Epidermal melanocyte (primary cell): ENCODE results near the gene YY1.
"Not testable (repeated sequence)": the region's sequence is repeated elsewhere in the genome, so short reads cannot be mapped to it uniquely, and the experiment has no call there.

Source experiments
- DNase-seq: peaks from one replicate; pipeline ENCODE4 v3.0.0; 2011; ENCODE audit warnings: low spot score; ENCODE audit not compliant: insufficient read length

The YY1 gene

DNA sequence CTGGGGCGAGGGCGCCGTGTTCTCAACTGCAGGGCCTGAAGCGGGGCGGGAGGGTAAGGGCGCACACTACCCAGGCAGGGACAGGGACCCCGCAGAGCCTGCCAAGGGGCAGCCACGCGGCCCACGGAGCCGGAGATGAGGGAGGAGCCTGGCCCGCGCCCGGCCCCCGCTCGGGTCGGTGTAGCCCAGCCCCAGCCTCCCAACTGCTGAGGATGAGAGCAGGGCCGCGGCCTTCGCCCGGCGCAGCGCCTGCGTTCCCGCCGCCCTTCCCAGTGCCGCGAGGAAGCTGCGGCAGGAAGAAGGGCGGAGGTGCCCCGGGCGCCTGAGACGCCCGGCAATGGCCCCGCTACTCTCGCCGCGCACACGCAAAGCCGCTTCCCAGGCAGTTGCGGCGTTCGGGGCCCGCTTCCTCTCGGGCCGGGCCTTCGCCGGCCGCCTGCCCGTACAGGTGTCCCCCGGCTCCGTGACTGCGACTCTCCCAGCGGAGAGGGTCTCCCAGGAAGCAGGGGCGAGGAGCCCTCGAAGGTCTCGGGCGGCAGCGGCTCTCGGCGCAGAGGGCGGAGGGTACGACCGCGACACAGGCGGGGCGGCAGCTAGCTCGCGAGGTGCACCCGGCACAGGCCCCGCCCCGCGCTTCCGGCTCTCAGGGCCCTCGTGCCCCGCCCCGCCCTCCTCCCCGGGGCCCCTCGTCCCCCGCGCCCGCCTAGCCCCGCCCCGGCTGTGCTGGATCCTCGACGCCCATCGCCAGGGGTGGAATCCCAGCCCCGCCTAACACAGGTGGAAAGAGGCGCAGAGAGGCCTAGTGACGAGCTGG, 24.8 kb upstream of the YY1 start:
- DNase-seq = peak; percentile 86

DNA sequence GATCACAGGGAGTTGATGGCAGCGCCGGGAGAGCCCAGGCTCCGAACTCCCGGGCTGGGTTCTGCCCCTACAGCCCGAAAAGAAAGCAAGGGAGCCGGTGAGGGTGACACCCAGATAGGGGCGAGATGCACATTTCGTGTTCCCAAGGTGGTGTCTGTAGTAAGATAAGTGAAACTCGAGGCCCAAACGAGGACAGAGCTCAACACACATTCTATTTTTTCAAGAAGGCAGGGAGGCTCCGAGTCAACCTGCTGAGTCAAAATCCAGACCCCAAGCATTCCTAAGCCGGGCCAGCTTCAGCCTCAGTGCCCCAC, 24.2 kb upstream of the YY1 start:
- no peak for DNase-seq

DNA sequence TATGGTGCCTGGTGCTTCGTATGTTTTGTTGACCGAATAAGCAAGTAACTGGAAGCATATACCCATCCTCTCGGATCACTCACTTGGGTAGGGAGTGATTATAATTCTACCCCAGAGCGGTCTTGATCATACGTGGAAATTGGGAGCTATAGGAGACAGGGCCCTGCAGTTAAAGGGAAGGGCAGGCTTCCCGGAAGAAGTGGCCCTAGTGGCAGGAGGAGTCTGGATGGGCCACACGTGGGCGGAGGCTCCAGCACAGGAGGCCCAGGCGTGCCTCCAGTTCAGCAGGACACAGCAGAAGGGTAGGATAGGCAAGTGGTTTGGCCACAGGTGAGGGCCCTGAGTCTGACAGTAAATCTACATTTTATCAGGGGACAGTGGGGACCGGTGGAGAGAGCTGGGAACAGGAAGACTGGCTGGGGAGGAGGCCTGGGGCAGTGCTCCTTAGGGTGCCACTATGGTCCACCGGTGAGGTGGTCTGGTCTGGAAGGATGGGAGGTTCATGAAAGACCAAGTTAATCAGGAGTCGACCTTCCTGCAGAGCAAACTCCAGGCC, 23.5 kb upstream of the YY1 start:
- no peak for DNase-seq

DNA sequence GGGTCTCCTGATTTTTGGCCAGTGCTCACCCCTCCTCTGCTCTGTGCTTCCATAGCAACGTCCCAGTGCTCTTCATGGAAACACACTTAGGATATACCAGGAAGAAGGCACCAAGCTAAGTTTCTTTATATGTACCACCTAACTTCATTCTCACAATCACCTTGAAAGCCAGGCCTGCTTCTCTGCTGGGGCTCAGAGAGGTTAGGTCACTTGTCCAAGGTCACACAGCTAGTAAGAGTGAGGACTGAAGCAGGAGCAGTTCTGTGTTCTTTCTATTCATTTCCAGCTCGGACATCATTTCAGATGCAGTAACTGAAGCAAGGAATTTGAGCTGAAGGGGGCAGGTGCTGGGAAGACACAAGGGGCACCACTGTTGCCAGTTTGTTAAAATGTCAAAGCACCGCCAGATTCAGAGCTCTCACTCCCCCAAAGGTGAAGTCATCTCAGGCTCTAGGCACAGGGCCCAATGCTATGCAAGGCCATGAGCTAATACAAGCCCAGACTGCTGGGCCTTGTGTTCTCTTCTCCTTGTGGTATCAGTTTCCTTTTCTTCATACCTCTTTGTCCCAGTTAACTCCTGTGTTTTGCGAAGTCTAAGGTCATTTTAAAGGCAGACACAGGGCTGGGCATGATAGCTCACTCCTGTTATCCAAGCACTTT, 19.7 kb upstream of the YY1 start:
- DNase-seq = no peak

DNA sequence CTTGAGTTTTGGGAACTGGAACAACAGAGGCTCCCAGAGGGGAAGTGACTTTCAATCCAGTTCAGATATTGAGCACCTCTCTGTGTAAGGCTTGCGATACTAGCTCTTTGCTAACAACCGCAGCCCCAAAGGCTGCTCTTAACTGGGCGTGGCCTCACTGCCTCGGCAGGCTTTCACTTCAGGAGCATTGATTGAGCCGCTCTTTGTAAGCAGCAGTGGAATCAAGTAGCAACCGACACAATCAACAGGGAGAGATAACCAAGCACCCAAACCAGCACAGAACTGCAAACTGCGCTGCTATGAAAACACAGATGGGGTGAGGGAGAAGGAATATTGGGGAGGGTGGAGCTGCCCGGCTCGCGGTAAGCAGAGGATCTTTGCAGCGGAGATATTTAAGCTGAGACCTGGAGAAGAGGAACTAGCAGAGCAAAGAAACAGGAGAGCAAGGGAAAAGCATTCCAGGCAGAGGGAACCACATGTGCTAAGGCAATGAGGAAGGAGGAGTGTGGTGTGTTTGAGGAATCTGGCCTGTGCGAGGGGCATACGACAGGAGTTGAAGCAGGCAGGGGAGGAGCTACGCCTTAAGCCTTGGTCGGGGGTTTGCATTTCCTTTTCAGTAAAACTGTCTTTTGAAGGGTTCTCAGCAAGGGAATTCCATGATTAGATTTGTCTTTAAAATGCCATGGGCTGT, 17.3 kb upstream of the YY1 start:
- no peak for DNase-seq

DNA sequence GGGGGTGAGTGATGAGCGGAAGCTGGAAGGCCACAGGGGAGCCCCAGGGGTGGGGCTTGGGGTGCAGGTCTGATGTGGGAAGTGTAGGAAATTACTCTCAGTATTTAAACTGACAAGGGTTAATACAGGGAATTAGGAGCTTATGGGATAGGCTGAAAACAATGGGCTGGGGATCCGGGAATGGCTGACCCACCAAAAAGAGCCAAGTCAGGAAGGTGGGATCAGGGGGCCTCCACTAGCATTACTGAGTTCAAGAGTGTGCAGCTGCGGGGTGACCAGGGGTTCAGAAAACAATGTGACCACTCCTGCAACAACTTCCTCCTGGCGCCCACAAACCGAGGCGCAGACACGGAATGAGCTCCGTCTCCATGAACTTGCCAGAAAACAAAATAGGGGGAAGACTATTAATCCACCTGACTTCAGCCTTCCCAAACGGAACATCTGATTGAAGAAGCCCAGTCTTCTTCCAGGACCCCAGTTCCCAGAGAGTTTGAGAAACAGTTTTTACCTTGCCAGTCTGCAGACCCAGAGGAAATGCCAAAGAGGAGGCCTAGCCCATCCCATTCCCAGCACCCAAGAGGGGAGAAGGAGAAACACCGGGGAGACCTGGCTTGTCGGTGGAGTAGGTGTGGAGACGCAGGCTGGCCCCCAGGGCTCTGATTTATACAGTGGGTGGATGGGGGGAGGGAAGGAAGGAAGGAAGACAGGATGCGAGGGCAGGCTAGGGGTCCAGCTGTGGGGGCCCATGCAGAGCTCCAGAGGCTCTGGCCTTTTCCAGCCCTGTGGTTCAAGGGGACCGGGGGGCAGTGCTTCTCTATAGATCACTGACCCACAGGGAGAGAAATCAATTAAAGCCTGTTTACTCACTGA, 16.5 kb upstream of the YY1 start:
- no peak for DNase-seq

DNA sequence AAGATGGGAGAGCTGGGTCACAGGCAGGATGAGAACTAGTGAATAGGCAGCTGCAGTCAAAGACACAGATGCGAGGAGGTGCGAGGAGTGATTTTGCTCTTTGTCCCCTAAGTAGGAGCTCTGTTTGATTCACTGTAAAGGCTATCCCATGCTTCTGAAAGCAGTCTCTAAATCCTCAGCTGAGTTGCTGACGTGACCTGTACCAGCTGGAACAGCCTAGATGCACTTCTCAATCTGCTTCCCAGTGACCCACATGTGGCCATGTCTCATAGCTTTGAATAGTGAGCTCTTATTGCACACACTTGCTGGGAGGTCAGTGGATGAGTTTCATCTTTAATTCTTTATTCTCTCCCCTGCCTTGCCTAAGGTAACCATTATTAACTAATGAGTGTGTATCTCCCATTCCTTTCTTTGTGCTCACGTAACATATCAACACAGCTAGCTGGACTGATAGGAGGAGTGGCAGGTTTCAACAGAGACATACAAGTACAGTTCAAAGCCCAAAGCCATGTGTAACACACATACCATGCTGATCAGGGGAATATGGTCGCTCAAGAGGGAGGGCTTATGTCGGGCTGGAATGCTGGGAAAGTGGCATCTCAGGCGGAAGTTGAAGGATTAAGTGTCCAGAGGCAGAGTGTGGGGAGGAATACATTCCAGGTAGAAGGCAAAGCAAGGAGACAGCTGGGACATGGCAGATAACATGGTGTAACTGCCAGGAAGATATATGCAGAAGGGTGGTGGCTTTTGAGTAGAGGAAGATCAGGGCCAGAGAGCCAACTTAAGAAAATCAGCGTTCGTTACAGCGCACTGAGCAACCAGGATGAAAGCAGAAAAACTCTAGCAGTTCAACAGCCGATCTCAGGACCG, 15.4 kb upstream of the YY1 start:
- no peak for DNase-seq

DNA sequence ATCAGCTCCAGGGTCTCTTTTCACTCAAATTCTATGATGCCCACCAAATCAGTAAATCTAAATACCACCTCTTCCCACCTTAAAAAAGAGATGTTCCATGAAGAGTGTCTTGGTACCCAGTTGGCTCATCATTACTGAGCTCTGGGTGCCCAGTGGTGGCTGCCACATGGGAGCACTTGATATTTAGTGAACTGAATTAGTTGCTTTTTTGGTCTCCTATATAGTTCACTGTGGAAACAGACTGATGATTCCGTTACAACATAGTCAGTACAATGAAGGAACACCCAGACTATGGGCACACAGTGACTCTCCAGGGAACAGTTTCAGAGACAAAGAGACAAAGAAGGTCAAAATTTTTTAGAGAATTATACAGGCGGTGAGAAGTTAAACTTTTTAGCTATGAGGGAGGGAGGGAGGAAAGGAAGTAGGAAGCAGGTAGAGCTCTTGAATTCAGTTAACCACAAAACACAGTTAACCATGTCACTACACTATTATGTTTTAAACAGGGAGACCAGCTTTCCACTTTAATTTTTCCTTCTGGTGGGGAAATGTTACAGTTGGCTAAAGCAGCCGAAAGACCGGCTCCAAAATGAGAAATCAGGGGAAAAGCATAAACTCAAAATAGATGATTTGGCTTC, 14.6 kb upstream of the YY1 start:
- no peak for DNase-seq

DNA sequence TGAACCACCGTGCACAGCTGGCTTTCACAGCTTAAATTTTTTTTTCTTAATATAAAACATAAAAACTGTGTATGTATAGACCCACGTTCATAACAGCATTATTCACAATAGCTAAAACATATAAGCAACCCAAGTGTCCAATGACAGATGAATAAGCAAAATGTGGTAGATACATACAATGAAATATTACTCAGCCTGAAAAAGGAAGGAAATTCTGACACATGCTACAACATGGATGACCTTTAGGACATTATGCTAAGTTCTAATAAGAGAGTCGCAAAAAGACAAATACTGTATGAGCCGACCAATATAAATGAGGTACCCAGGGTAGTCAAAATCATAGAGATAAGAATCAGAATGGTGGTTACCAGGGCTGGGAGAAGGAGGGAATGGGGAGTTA, 13.8 kb upstream of the YY1 start:
- no peak for DNase-seq

DNA sequence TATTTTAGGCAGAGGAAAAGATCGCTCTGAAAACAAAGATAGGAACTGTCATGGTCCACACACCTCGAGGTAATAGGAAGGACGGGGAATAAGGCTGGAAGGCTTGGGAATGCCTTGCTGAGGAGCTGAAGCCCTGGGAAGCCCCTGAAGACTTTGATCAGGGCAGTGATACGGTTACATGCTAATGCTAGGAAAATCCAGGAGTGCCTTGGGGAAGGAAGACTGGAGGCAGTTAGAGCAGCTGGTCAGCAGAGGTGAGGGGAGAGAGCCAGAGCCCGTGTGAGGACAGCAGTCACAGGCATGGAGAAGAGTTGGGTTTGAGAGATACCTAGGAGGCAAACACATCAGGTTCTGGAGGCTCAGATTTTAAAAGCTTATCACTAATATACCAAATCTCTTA, 8.6 kb upstream of the YY1 start:
- no peak for DNase-seq

DNA sequence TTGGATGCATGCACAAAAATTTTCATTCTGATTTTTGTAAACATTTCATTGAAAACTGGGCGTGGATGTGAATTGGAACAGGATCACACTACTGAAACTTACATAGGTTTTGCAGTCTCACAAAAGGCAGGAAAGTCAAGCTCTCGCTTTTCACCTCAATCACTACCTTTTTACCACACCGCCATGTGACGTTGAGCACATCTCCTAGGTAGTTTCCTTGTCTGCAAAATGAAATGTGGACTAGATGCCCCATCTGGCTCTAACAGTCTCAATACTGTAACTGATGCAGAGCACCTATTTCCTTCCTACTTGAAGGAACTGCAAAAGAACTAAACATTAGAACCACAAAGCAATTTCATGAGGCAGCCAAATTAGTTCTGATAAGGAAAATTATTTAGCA, 4.4 kb upstream of the YY1 start:
- DNase-seq = no peak

DNA sequence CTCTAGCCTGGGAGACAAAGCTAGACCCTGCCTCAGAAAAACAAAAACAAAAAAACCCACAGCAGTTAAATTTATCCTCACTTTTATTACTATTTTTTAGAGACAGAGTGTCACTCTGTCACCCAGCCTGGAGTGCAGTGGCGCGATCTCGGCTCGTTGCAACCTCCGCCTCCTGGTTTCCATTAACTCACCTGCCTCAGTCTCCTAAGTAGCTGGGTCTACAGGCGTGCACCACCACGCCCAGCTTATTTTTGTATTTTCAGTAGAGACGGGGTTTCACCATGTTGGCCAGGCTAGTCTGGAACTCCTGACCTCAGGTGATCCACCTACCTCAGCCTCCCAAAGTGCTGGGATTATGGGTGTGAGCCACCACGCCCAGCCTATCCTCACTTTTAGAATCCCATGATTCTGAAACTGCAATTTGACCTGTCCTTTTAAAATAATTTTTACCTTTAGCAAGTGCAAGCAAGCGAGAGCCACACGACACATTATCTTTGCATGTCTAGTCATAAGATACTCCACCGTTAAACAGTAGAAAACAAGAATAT, 2.6 kb upstream of the YY1 start:
- DNase-seq = not testable (repeated sequence)

DNA sequence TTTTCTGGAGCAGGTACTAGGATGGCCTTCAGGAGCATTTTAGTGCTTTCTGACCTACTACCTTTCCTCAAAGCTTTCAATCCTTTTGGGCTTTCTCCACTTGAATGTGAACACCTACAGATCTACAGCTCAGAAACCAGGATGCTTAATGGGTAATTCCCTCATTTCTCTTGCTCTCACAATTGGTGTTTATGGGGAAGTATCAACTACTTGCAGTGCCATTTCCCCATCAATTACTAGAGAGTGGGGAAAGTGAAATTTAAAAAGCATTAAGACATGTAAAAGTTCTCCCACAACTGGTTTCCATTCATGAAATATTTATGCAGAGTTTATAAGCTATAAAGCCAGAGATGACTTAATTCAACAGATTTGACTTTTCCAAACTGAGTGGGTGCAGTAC, 2.1 kb upstream of the YY1 start:
- no peak for DNase-seq

DNA sequence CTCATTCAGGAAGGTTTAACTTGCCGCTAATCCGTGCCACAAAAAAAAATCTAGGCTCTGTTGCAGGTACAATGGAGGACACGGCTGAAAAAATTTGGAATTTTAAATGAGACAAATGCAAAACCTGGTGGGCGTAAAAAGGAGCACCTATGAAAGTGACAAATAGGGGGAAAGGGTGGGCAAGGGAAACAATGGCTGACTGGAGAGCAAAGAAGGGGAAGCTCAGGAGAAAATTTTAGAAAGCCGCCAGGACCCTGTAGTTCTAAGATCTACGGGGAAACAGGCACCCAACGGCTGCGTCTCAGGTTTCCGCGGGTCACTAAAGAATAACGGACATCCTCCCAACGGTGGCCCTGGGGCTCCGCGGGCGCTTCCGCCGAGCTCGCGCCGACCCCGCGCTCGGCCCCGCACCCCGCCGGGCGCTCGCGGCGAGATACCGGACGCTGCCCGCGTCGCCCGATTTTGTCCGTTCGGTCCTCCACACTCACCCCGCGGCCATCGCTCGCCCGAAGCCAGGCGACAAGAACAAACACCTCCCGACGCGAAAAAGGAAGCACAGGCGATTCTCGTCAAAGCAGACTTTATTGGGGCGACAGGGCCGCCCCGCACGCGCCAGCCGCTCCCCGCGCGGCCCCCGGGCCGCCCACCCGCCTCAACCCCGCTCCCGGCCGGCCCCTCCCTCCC, 1.1 kb upstream of the YY1 start:
- DNase-seq = no peak

DNA sequence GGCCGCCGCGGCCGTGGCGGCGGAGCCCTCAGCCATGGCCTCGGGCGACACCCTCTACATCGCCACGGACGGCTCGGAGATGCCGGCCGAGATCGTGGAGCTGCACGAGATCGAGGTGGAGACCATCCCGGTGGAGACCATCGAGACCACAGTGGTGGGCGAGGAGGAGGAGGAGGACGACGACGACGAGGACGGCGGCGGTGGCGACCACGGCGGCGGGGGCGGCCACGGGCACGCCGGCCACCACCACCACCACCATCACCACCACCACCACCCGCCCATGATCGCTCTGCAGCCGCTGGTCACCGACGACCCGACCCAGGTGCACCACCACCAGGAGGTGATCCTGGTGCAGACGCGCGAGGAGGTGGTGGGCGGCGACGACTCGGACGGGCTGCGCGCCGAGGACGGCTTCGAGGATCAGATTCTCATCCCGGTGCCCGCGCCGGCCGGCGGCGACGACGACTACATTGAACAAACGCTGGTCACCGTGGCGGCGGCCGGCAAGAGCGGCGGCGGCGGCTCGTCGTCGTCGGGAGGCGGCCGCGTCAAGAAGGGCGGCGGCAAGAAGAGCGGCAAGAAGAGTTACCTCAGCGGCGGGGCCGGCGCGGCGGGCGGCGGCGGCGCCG, 381 bp downstream of the YY1 start:
- DNase-seq = no peak

DNA sequence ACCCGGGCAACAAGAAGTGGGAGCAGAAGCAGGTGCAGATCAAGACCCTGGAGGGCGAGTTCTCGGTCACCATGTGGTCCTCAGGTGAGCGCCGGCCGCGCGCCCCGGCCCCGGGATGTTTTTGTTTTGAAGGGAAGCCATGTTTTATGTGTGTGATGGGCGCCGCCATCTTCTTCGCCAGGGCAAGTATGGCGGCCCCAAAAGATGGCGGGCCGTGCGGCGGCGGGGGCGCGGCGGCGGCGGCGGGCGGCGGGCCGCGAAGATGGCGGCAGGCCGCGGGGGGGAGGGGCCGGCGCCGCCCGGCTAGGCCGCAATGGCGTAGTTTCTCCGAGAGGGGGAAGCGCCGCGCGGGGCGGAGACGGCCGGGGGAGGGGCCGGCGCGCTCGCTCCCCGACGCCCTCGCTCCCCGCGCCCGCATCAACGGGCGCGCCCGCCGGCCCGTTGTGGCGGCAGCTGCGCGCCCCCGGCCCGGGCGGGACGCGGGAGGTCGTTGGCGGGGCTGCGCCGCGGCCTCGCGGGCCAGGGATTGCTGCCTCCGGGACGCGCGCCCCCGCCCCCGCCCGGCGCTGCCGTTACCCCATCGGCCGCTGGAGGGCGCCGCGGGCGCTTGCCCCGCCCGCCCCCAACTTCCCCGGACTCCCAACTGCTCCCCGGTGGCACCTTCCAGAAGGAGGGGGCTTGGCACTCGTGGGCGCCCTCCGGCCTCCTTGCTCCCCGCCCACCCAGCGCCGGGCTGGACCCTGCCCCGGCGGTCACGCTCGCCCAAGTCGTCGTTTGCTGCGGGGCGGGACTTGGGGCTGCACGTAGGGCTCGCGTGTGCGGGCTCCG, 1.1 kb downstream of the YY1 start:
- DNase-seq = peak; percentile 61

DNA sequence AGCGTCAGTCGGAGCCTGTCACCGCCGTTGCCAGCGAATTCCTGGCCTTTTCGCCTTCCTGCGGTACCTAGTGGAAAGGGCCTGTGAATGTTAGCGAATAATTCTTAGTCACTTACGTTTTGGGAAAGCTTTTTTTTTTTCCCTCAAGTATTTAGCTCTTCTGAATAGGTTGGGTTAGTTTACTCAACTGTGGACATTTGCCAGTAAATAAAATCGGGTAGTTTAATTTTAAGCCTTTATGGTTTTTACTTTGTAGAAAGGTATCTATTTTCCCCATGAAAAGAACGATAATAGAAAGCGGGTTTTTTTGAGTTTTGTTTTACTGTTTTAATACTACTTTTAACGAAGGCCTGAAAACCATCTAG, 1.7 kb downstream of the YY1 start:
- peak; percentile 25 for DNase-seq

DNA sequence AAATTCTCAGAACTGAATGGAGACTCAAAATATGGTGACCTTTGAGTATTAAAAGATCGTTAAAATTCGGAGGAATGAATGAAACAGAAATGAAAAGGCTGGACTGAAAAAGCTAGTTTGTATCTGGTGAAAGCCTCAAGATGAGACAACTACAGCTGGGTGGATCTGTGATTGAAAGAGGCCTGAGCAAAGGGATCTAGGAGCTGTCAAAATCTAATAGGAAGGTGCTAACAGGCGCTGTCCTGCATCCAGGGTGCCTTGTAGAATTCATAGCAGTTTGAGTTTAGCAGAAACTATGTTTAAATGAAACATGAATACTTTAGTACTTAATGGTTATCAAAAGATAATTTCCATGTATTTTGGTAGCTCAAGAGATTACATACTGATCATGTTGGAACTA, 2.3 kb downstream of the YY1 start:
- no peak for DNase-seq
